ENCODE data around the gene COBLL1.

COBLL1 gene

GRCh38 chr2:164852086-164852485 is 10.5 kb upstream of the COBLL1 start:
- no peak for DNase-seq

DNA sequence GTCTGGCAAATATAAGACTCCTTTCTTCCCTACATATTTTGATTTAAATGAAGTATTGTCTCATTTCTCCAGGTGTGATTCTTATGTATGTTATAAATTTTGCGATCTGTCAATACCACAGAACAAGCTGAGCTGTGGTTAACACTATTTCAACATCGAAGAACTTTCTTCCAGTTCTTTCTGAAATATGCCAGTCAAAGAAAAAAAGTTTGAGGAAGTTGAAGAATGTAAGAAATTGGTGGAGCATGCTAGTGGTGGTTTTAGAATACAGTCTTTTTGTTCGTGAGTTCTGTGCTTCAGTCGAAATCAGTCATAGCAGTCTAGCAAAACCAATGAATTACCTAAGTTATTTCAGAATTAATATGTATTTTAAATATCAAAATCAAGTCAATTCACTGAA is 8.6 kb upstream of the COBLL1 start:
- DNase-seq, result no peak

DNA sequence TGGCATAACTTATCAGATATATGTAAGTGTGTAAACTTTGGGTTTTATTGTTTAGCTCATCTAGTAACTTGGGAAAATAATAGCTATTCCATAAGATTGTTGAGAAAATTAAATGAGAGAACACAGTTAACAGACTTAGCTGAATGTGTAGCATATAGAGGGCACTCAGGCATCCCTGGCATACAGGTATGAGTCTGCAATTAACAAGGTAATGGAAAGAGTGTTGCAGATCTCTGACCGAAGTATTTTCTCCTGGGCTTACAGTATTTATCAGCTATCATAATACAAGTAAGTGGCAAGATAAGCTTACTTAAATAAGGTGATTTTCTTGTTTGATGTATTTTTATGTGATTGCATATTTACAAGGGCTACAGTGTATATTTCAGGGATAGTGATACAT is 7.9 kb upstream of the COBLL1 start:
- no peak for DNase-seq

DNA sequence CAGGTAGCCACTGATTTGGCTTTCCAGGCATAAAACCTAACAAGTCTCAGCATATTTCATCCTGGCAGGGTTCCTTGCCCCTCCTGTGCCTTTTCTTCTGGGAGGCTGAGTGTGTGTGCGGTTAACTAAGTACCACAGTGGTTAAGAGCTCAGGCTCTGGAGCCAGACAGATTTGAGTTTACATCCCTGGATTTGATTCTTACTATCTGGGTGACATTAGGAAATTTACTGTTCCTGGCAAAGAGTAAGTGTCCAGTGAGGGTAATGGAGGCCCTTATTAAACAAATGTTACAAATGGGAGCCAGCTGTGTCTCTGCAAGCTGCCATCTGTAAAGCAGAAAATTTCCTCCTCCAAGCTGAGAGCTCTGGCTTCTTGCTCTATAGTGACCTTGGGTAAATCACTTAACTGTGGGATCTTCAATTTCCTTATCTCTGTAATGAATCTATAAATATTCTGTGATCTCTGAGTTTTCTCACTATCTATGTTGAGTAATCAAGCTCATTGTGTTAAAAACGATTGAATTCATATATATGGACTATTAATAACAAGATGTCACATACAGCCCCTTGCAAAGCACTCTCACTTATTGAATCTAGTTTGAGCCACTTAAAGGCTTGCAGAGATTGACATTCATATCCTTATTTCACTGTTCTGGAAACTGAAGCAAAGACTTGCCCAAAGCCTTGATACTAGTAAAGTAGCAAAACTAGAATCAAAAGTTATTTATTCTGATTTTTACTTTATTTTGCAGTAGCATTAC is 6.5 kb upstream of the COBLL1 start:
- DNase-seq, result no peak

GRCh38 chr2:164847291-164847690 is 5.7 kb upstream of the COBLL1 start:
- no peak for DNase-seq

DNA sequence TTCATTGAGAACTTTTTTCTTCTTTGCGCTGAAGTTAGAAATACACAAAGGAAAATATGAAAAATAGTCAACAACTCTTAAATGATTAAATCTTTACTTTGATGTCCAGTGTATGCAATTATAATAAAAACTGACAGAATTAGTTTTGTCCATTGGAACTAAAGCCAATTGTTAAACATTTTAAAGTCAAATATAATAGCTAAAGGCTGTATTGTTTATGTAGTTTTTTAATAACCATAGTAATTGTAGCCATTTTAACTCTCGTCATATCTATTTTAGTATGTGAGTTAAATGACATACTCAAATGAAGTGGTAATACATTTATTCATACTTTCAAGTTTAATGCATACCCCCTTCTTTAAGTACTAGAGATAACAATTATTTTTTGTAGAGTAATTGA is 4.7 kb upstream of the COBLL1 start:
- DNase-seq, result no peak

- no peak for DNase-seq
Observed at GRCh38 chr2:164843346-164843911, 1.8 kb upstream of the COBLL1 start.

- no peak for DNase-seq
Observed at GRCh38 chr2:164842624-164842966, 972 bp upstream of the COBLL1 start.

DNA sequence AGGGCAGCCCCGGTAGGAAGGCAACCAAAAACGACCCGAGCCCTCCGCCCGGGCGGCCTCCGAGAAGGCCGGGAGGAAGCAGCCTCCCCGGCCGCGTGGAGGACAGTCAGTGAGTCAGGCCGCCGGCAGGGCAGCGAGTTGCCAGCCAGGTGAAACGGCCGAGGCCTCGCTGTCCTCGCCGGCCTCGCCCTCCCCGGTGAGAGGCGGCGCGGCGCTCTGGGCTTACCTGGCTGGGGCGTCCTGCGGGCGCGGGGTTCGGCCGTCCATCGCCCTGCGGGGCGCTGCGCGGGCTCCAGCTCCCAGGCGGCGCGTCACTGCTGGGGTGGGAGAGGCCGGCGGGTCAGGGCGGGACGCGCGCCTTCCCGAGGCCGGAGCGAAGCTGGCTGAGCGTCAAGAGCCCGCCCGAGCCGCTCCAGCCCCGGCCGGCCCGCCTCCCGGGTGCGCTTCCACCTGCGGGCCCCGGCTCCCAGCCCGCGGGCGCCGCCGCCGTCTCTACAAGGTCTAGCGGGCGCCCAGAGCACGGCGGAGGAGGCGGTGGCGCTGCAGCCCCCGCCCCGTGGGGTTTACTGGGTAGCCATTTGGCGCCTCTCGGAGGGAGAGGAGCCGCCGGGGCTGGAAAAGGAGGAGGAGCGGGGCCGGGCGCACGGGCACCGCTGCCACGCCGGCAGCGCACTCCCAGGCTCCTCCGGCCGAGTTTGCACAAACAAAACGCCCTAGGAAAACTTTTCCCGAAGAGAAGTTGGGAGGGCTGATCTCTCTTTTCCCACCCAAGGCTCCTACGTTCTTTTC is 499 bp downstream of the COBLL1 start:
- no peak for DNase-seq

DNA sequence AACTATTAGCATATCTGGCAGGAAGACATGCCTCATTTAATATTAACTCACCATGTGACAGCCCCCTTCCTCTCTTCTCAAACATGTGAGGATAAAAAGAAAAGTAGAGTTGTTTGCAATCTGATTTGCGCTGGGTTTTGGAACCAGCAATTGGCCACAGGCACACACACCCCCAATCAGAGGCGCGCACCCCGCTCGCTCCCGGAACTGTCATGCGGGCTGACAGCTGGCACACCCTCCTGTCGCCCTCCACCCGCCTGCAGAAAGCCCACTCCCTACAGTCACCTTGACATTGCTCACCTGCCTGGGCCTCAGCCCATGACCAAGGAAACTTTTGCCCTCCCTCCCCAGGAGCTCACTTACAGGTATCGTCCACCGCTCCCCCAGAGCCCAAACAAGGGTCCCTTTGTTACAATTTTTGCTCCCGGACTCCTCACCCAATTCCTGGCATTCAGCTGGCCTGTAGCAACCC is 1.1 kb downstream of the COBLL1 start:
- no peak for DNase-seq

DNA sequence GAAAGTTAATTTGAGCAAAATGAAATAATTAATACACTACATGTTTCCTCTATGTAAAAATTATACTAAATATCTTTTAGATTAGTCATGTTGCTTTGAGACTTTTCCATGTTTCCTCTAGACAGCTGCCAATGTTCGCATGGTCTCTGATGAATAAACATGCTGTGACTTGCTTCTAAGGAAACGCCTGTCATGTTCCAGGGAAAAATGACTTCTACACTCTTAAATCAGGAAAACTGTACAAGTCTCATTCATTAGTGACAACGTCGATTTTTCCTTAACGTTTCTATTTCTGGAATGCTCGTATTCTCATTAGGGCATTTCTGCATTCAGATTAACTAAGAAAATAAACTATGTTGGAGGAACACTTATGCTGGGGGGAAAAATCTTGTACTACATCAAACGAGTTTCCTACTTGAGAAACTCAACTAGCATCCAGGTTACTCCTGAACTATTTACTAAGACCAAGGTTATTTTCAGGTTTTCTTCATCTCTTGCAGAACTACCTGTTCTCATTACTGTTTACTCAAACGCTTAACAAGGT is 1.6 kb downstream of the COBLL1 start:
- DNase-seq, result no peak

DNA sequence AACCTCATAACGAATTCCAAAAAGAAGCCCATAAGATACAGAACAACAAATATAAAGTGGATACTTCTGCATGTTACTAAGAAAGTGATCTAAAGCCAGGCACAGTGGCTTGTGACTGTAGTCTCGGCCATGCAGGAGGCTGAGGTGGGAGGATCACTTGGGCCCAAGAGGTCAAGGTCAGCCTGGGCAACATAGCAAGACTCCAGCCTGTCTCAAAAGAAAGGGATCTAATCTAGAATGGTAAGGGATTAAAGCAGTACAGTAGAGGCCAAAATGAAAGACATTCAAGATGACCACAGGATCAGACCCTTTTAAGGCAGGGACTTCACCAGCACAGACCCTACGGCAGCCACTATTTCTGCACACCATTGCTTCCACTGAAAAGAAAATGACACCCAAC is 3.8 kb downstream of the COBLL1 start:
- no peak for DNase-seq

DNA sequence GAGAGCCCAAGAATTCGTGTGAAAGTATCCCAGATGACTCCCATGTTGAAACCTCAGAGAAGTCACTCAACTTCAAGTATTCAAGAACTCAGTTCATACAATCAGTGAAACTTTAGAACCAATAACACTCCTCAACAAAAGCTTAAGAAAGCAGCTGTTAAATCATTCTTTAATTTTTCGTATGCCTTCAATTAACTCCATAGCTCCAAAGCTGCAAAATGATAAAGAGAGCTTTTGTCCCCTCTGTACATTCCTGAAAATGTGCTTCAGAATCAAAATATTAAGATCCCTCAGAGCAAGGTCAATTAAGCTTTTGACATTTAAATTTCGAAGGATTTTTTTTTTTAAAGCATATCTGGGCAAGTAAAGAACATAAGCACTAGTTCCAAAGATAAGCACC is 4.7 kb downstream of the COBLL1 start:
- DNase-seq, result no peak

GRCh38 chr2:164835302-164835701 is 6.3 kb downstream of the COBLL1 start:
- no peak for DNase-seq

DNA sequence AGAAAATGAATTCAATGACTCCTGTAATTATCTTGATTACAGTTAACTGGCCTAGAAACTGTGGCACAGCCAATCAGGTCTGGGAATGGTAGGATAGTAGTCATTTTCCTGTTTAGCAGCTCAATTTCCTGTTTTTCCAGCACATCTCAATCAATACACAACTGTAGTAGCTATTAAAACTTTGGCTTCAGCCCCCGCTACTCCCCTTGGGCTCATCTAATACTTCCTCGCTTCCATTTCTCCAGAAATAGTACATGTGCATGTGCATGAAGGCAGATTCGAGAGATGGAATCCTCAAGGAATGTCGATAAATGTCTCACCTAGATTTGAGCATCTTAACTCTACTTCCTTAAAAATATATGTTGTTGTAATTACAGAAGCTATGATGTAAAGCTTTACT is 9.7 kb downstream of the COBLL1 start:
- no peak for DNase-seq

DNA sequence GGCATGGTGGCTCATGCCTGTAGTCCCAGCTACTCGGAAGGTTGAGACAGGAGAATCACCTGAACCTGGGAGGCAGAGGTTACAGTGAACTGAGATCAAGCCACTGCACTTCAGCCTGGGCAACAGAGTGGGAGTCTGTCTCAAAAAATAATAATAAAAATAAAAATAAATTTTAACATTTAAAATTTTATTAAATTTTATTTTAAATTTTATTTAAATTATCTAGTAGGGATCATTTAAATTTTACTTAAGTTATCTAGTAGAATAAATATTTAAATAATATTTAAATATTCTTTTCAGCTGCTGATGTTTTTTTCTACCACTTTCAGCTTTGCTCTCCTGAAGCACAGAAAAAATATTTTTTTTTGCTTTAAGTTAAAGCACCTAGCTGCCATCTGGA is 10.4 kb downstream of the COBLL1 start:
- no peak for DNase-seq

DNA sequence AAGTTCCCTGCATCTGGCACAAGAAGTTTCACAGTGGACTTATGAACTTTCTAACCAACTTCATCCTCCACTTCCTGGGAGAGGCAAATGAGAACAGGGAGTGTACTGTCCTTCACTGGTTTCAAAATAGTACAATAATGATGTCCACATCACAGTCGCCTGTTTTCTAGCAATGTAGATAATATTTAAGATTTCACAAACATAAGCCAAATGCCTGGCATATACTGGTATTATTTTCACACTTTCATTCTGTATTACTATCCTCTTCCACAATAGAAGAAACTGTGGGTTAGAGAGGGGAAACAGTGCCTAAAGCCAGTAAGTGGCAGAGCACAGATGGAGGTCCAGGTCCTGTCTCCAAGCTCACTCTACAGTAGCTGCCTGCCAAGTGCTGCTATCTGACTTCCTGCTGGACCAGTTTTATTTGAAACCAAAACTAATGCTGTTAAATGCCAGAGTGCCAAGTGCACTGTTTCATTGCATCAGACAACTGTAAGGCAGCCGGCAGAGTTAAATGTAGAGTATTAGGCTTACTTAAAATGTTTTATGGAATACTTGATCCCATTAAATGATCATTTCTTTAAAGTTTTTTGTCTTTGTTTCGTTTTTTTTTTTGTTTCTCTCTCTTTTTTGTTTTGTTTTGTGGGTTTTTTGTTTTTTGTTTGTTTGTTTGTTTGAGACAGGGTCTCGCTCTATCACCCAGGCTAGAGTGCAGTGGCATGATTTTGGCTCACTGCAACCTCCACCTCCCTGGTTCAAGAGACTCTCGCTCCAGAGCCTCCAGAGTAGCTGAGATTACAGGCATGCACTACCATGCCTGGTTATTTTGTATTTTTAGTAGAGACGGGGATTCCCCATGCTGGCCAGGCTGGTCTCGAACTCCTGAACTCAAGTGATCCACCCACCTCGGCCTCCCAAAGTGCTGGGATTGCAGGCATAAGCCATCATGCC is 15.1 kb downstream of the COBLL1 start:
- no peak for DNase-seq

DNA sequence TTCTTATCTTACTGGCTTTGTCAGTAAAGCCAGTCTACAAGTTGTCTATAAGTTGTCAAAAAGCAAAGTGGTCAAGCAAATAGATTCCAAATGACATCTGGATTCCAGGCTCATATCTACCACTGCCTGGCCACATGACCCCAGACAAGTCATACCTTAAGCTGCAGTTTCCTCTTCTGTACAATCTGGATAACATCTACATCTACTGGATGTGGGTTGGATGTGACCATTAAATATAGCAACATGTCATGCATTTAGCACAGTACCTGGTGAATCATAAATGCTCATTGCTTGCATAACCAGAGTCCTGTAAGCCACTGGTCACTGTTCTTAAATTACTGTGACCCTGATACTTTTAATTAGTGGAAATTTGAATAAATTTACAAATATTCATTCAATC is 16.8 kb downstream of the COBLL1 start:
- no peak for DNase-seq

- no peak for DNase-seq
Observed at GRCh38 chr2:164823126-164823525, 18.5 kb downstream of the COBLL1 start.

- DNase-seq, result no peak
Observed at GRCh38 chr2:164821338-164821737, 20.3 kb downstream of the COBLL1 start.

GRCh38 chr2:164818149-164819136 is 23.2 kb downstream of the COBLL1 start:
- no peak for DNase-seq
